GM06990 (cell line): ENCODE data around the gene SOX10.

ENCODE experiments used
- DNase-seq: peaks from one replicate; pipeline ENCODE4 v3.0.0-alpha.2; 2011; ENCODE audit not compliant: insufficient read length; ENCODE audit errors: extremely low read depth
- H3K27me3 ChIP-seq: replicated peaks from 2 replicates; pipeline ENCODE4 v1.6.0; 2011; ENCODE audit warnings: low read length; ENCODE audit not compliant: control insufficient read depth, insufficient read depth
- H3K36me3 ChIP-seq: 2 replicates; pipeline ENCODE4 v1.5.1; 2011; ENCODE audit warnings: low read length; ENCODE audit not compliant: control insufficient read depth, insufficient read depth
- H3K4me3 ChIP-seq: replicated peaks from 2 replicates; pipeline ENCODE4 v1.5.1; 2011; ENCODE audit warnings: low read depth, mild to moderate bottlenecking, control low read depth, low read length
- TF ChIP-seq, protein P1 (sequence below): IDR thresholded peaks from 2 replicates; pipeline ENCODE4 v1.5.1; 2011; ENCODE audit warnings: low read length, control low read depth, mild to moderate bottlenecking, inconsistent platforms; ENCODE audit not compliant: insufficient read depth, poor library complexity, severe bottlenecking

SOX10 gene

GRCh38 chr22:37972527-37972926 lies 11.8 kb downstream of the SOX10 start:
- Histone ChIP-seq H3K27me3 (no peaks in the 10 kb centered on the region), H3K36me3 (peaks cover 10% of the 10 kb centered on the region), H3K4me3 (no peak overlapping the region)
- TF ChIP-seq, protein P1, sequence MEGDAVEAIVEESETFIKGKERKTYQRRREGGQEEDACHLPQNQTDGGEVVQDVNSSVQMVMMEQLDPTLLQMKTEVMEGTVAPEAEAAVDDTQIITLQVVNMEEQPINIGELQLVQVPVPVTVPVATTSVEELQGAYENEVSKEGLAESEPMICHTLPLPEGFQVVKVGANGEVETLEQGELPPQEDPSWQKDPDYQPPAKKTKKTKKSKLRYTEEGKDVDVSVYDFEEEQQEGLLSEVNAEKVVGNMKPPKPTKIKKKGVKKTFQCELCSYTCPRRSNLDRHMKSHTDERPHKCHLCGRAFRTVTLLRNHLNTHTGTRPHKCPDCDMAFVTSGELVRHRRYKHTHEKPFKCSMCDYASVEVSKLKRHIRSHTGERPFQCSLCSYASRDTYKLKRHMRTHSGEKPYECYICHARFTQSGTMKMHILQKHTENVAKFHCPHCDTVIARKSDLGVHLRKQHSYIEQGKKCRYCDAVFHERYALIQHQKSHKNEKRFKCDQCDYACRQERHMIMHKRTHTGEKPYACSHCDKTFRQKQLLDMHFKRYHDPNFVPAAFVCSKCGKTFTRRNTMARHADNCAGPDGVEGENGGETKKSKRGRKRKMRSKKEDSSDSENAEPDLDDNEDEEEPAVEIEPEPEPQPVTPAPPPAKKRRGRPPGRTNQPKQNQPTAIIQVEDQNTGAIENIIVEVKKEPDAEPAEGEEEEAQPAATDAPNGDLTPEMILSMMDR, result no peak
- no peak for DNase-seq

- no peak overlapping the region for H3K4me3 ChIP-seq
- TF ChIP-seq, protein P1, result no peak
- peaks cover 15% of the 10 kb centered on the region for H3K36me3 ChIP-seq
- no peaks in the 10 kb centered on the region for H3K27me3 ChIP-seq
- DNase-seq, result no peak
These were observed 12.6 kb downstream of the SOX10 start for GRCh38 chr22:37971475-37972434.

- TF ChIP-seq, protein P1, result no peak
- Histone ChIP-seq H3K36me3 (peaks cover 20% of the 10 kb centered on the region), H3K27me3 (no peaks in the 10 kb centered on the region), H3K4me3 (no peak overlapping the region)
- no peak for DNase-seq
These were observed 13.5 kb downstream of the SOX10 start for GRCh38 chr22:37970864-37971263.

GRCh38 chr22:37968452-37969251 lies 15.7 kb downstream of the SOX10 start:
- TF ChIP-seq, protein P1, result no peak
- H3K4me3 ChIP-seq, result no peak overlapping the region
- DNase-seq, result no peak
- no peaks in the 10 kb centered on the region for H3K27me3 ChIP-seq
- peaks cover 20% of the 10 kb centered on the region for H3K36me3 ChIP-seq

DNA sequence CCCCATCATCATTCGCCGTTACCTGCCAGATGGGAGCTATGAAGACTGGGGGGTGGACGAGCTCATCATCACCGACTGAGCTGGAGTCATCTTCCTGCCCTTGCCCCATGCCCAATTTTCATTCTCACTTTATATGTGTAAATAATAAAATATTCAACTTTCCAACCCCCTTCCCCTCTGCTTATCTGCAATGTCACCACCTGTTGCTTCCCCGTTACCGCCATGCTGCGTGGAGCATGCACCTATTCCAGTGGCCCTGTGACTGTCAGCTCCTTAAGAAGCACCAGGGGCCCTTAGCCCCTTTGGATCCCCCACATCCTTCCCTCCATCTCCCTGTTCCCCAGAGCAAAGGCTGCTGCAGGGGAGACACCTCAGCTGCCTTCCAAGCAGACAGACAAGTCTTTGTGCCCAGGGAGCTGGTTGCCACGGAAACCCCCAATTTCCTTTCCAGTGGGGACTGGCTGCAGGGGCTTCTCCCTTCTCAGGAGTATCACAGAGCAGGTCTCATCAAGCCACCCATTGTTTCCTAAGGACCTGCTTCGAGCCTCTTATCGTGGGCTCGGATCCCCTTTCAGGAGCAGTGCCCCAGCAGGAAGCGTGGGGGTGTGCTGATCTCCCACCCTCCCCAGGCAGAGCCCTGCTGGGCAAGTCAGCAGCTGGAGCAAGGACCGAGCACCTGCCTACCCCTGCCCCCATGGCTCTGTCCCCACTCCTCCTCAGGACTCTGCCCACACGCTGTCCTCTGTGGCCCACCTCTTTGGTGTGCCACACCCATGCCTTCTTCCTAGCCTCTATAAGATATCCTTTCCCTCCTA lies 16.5 kb downstream of the SOX10 start:
- Histone ChIP-seq H3K36me3 (peaks cover 20% of the 10 kb centered on the region), H3K27me3 (no peaks in the 10 kb centered on the region), H3K4me3 (no peak overlapping the region)
- TF ChIP-seq, protein P1, result no peak
- no peak for DNase-seq
